ENCODE data around the gene UGGT1. TPM values are rescaled to one million over a fixed set of nuclear protein-coding genes. Genes with fewer than 3 reads are reported as not detected.

The UGGT1 gene
- total RNA-seq (2021): 48.5 and 55.9 TPM in 2 replicates
- long read RNA-seq, full-length matches to known transcripts: 19 of 67 reads
- long read RNA-seq, partial matches to known transcripts: 13 of 67 reads
- long read RNA-seq, other reads (novel, unspliced or antisense): 35 of 67 reads

- H3T11ph ChIP-seq (ENCODE audit: low read length): no peak within 1 kb of the TSS
- H3K4me1 Mint-ChIP-seq: peaks cover 2 to 17% of the 10 kb centered on the region in 2 experiments; a peak in 3 of 4 replicates
- no peak within 1 kb of the TSS for H3K27ac ChIP-seq (ENCODE audit: insufficient read length, low read depth, low read length)
- H2AFZ ChIP-seq (ENCODE audit: low read length): no peak within 1 kb of the TSS
- H3K79me1 ChIP-seq (ENCODE audit: insufficient read depth, low read depth, low read length, poor library complexity, severe bottlenecking): no peaks in the 10 kb centered on the region
- H3K23ac ChIP-seq (ENCODE audit: insufficient read length, low read depth, low read length): no peak within 1 kb of the TSS
- no peak within 1 kb of the TSS for H4K8ac ChIP-seq (replicated peaks; ENCODE audit: insufficient read length, low read depth, low read length)
- no CpG with 5 or more reads among the region's 59 CpGs for WGBS (ENCODE audit: extremely low coverage, insufficient read length, low lambda C conversion rate)
- peak within 1 kb of the TSS; percentile 69 for H3K9ac ChIP-seq (ENCODE audit: extremely low read depth, insufficient read length, low read length)
- no peak within 1 kb of the TSS for H4K5ac ChIP-seq (ENCODE audit: insufficient read length, low read depth, low read length)
- H3K9me3 Mint-ChIP-seq: no peaks in the 10 kb centered on the region
- H3K36me3 Mint-ChIP-seq (ENCODE audit: insufficient read depth in 1 of 3, low read depth in 3 of 3): no peaks in the 10 kb centered on the region
- no peak within 1 kb of the TSS for H2BK20ac ChIP-seq (ENCODE audit: low read depth, low read length, poor library complexity, severe bottlenecking)
- no peak within 1 kb of the TSS for H2BK15ac ChIP-seq (ENCODE audit: low read depth, low read length)
- H3K4me3 Mint-ChIP-seq: peak within 1 kb of the TSS; percentile 89 to 93
- peak within 1 kb of the TSS; percentile 94 to 96 (median 95) for H3K27ac Mint-ChIP-seq
- no peak within 1 kb of the TSS for H3K4ac ChIP-seq (ENCODE audit: low read depth, low read length)
- H2BK12ac ChIP-seq (ENCODE audit: insufficient read length, low read depth, low read length): no peak within 1 kb of the TSS
- H2AK5ac ChIP-seq (ENCODE audit: insufficient read length, low read length): no peak within 1 kb of the TSS
- H2BK120ac ChIP-seq (ENCODE audit: low read depth, low read length, poor library complexity, severe bottlenecking): no peak within 1 kb of the TSS
- no peaks in the 10 kb centered on the region for H4K20me1 ChIP-seq (ENCODE audit: control insufficient read depth, insufficient read depth, insufficient read length)
- no peaks in the 10 kb centered on the region for H3K9me3 ChIP-seq (ENCODE audit: control insufficient read depth, low read depth, low read length)
- H2BK5ac ChIP-seq (ENCODE audit: insufficient read length, low read length): no peak within 1 kb of the TSS
- no peak within 1 kb of the TSS for H4K91ac ChIP-seq (ENCODE audit: insufficient read length, low read depth, low read length)
- no peak within 1 kb of the TSS for H3K18ac ChIP-seq (ENCODE audit: insufficient read length, low read depth, low read length)
- H3K23me2 ChIP-seq (ENCODE audit: insufficient read length, low read depth, low read length, poor library complexity, severe bottlenecking): peaks cover 5% of the 10 kb centered on the region
- no peaks in the 10 kb centered on the region for H3K27me3 ChIP-seq (ENCODE audit: insufficient read depth, low read length)
- H3K4me2 ChIP-seq (ENCODE audit: insufficient read depth, insufficient read length, low read length): peak within 1 kb of the TSS; percentile 89
- H3K4me1 ChIP-seq (ENCODE audit: insufficient read depth, low read length): 0 out of 2 replicates have a peak, but pooled peaks cover 2% of the 10 kb centered on the region
- peaks cover 2% of the 10 kb centered on the region; the same call in 1 of the 2 replicates for H3K27me3 Mint-ChIP-seq (ENCODE audit: low read depth)
- peaks cover 23% of the 10 kb centered on the region for H3K79me2 ChIP-seq (ENCODE audit: insufficient read depth, low read length)
- DNase-seq: peak; percentile 98
- TF ChIP-seq CTCF (conservative IDR thresholded peaks at IDR 0.05): no peak
- H3K56ac ChIP-seq (ENCODE audit: insufficient read length, low read depth, low read length): no peak within 1 kb of the TSS
- H3K14ac ChIP-seq (ENCODE audit: insufficient read depth, low read length): no peak within 1 kb of the TSS; the same call in 1 of the 2 replicates
Measured at GRCh38 chr2:128090945-128091725, at the start of gene UGGT1. Gene UGGT1 (plus strand): TSS chr2:128091200. CDS start chr2:128091358, 158 bp downstream.

All from H9 (cell line).